Activated CD4-positive, alpha-beta T cell treated with anti-CD3 and anti-CD28 coated beads for 36 hours (primary cell): Measurements from ENCODE around the gene KLHDC2. TPM values are rescaled to one million over a fixed set of nuclear protein-coding genes. Genes with fewer than 3 reads are reported as not detected.
"Not testable (repeated sequence)": the region's sequence is repeated elsewhere in the genome, so short reads cannot be mapped to it uniquely, and the experiment has no call there.

ENCODE experiments used
- ATAC-seq: fragments of 200-7000 bp; cut with Tn5 transposase; one replicate; pipeline ENCODE4 v1.10.0; 2021; ENCODE audit warnings: mild to moderate bottlenecking, moderate library complexity
- CTCF ChIA-PET: fragments of 350-600 bp; sonication (Branson Sonifier 250); formaldehyde crosslinking; loops from one replicate; lab custom pipeline; 2021; ENCODE audit warnings: antibody characterized with exemption; lab: Charles Lee
- POLR2A ChIA-PET: fragments of 350-600 bp; sonication (Branson Sonifier 250); formaldehyde crosslinking; loops from one replicate; lab custom pipeline; 2021; ENCODE audit warnings: antibody characterized with exemption, inconsistent platforms; lab: Charles Lee
- DNase-seq: peaks from one replicate; pipeline ENCODE4 v3.0.0-alpha.2; 2020
- H3K27ac Mint-ChIP-seq: one replicate; pipeline ENCODE4 v1.8.0; 2021; ENCODE audit warnings: mixed read lengths
- H3K27me3 Mint-ChIP-seq: one replicate; pipeline ENCODE4 v1.8.0; 2021; ENCODE audit warnings: mixed read lengths
- H3K36me3 Mint-ChIP-seq: one replicate; pipeline ENCODE4 v1.8.0; 2021; ENCODE audit warnings: low read depth, mixed read lengths
- H3K4me1 Mint-ChIP-seq: one replicate; pipeline ENCODE4 v1.8.0; 2021; ENCODE audit warnings: mixed read lengths
- H3K4me3 Mint-ChIP-seq: one replicate; pipeline ENCODE4 v1.8.0; 2021; ENCODE audit warnings: mild to moderate bottlenecking, moderate library complexity, mixed read lengths
- H3K9me3 Mint-ChIP-seq: one replicate; pipeline ENCODE4 v1.8.0; 2021; ENCODE audit warnings: low read depth, mixed read lengths
- intact Hi-C, 2 experiments: fragments of 100-400 bp; cut with DNase I in 1 of 2; cut with micrococcal nuclease in 1 of 2; formaldehyde crosslinking; loops; one replicate each; pipeline versions ENCODE4 v1.14.2 to v1.15.1; 2022 to 2024; cut with DNase I, micrococcal nuclease
- total RNA-seq, 2 experiments: library from RNA; stranded (reverse); gene quantifications; one replicate each; pipeline ENCODE4 v1.2.3, GENCODE V29; 2021

The KLHDC2 gene
- total RNA-seq, 2 experiments from 2014 or later = 16.0 to 22.4 TPM

- DNase-seq (no peak), ATAC-seq (no peak)
- intact Hi-C loops = loop anchor here in 1 of 2 experiments (10.0 kb wide), 1 partner anchor 353 kb away; the partner anchor contains the start of gene VCPKMT
- ChIA-PET CTCF (no interaction called here), POLR2A (no interaction called here)
- Mint-ChIP-seq H3K4me1 (peaks cover 4% of the 10 kb centered on the region), H3K27ac (no peak overlapping the region), H3K36me3 (no peaks in the 10 kb centered on the region), H3K9me3 (no peaks in the 10 kb centered on the region), H3K4me3 (no peak overlapping the region), H3K27me3 (no peaks in the 10 kb centered on the region)
Measured at GRCh38 chr14:49761839-49762551, 6.0 kb upstream of the KLHDC2 start.

GRCh38 chr14:49766839-49767238 lies 1.1 kb upstream of the KLHDC2 start:
- CTCF ChIA-PET = interaction anchor here (0.6 to 4.4 kb wide), 14 partner anchors 10 to 357 kb away, joined by 3 to 36 read pairs (median 4); partner anchors contain the start of genes DNAAF2, KLHDC1, MGAT2 and NEMF
- intact Hi-C loops = loop anchor here (1.0 to 10.0 kb wide), 5 partner anchors 74 to 768 kb away; partner anchors contain the start of genes KLHDC1 (in 2 of the 2), NEMF (in 1 of the 2) and VCPKMT (in 1 of the 2)
- peak overlapping the region; percentile 96 for H3K4me3 Mint-ChIP-seq
- DNase-seq (no peak), ATAC-seq (no peak)
- peak overlapping the region; percentile 98 for H3K27ac Mint-ChIP-seq
- H3K4me1 Mint-ChIP-seq = peaks cover 30% of the 10 kb centered on the region
- peaks cover 3% of the 10 kb centered on the region for H3K36me3 Mint-ChIP-seq
- H3K9me3 Mint-ChIP-seq = no peaks in the 10 kb centered on the region
- POLR2A ChIA-PET = interaction anchor here (0.6 to 2.8 kb wide), 7 partner anchors 40 to 146 kb away, joined by 6 to 28 read pairs (median 10); partner anchors contain the start of genes KLHDC1, MGAT2, POLE2 and RPL36AL
- H3K27me3 Mint-ChIP-seq = no peaks in the 10 kb centered on the region

- Mint-ChIP-seq H3K4me1 (peaks cover 30% of the 10 kb centered on the region), H3K4me3 (peak overlapping the region; percentile 96), H3K36me3 (peaks cover 3% of the 10 kb centered on the region), H3K27ac (peak overlapping the region; percentile 98), H3K27me3 (no peaks in the 10 kb centered on the region), H3K9me3 (no peaks in the 10 kb centered on the region)
- ChIA-PET POLR2A (interaction anchor here (0.6 to 2.8 kb wide), 10 partner anchors 14 to 545 kb away, joined by 4 to 28 read pairs (median 8); partner anchors contain the start of genes DMAC2L, KLHDC1, L2HGDH and MGAT2), CTCF (interaction anchor here (0.6 to 4.4 kb wide), 14 partner anchors 9 to 357 kb away, joined by 3 to 36 read pairs (median 4); partner anchors contain the start of genes DNAAF2, KLHDC1, MGAT2 and NEMF)
- DNase-seq = no peak
- no peak for ATAC-seq
- intact Hi-C loops = loop anchor here (1.0 to 10.0 kb wide), 5 partner anchors 74 to 768 kb away; partner anchors contain the start of genes KLHDC1 (in 2 of the 2), NEMF (in 1 of the 2) and VCPKMT (in 1 of the 2)
Measured at GRCh38 chr14:49767270-49767570, 733 bp upstream of the KLHDC2 start.

- ATAC-seq (peak; percentile 78), DNase-seq (peak; percentile 91)
- Mint-ChIP-seq H3K4me1 (peaks cover 30% of the 10 kb centered on the region), H3K4me3 (peak overlapping the region; percentile 96), H3K27ac (peak overlapping the region; percentile 99), H3K27me3 (no peaks in the 10 kb centered on the region), H3K9me3 (no peaks in the 10 kb centered on the region), H3K36me3 (peaks cover 3% of the 10 kb centered on the region)
- CTCF ChIA-PET = interaction anchor here (0.6 to 4.4 kb wide), 16 partner anchors 9 to 148 kb away, joined by 3 to 36 read pairs (median 4); partner anchors contain the start of genes DNAAF2, KLHDC1, MGAT2 and NEMF
- intact Hi-C loops = loop anchor here (1.0 to 10.0 kb wide), 15 partner anchors 80 to 1062 kb away; partner anchors contain the start of genes VCPKMT (in 2 of the 2), DMAC2L (in 1 of the 2), L2HGDH (in 1 of the 2) and LRR1 (in 1 of the 2)
- POLR2A ChIA-PET = interaction anchor here (0.5 to 2.8 kb wide), 17 partner anchors 13 to 543 kb away, joined by 3 to 28 read pairs (median 5); partner anchors contain the start of genes DMAC2L, KLHDC1, L2HGDH and LRR1
Measured at GRCh38 chr14:49768301-49769121, 558 bp downstream of the KLHDC2 start.

- intact Hi-C loops = loop anchor here (2.0 to 10.0 kb wide), 5 partner anchors 83 to 1062 kb away; partner anchors contain the start of genes DMAC2L (in 1 of the 2), L2HGDH (in 1 of the 2), NEMF (in 1 of the 2) and NIN (in 1 of the 2)
- H3K4me3 Mint-ChIP-seq = peak overlapping the region; percentile 96
- H3K27ac Mint-ChIP-seq = peak overlapping the region; percentile 99
- POLR2A ChIA-PET = interaction anchor here (0.7 to 2.8 kb wide), 9 partner anchors 11 to 170 kb away, joined by 3 to 28 read pairs (median 4); partner anchors contain the start of genes LRR1, MGAT2, NEMF and RPL36AL
- peaks cover 30% of the 10 kb centered on the region for H3K4me1 Mint-ChIP-seq
- CTCF ChIA-PET = interaction anchor here (0.6 to 4.4 kb wide), 13 partner anchors 10 to 375 kb away, joined by 3 to 36 read pairs (median 3); partner anchors contain the start of genes DNAAF2, MGAT2, NEMF and RPL36AL
- DNase-seq (no peak), ATAC-seq (no peak)
- no peaks in the 10 kb centered on the region for H3K27me3 Mint-ChIP-seq
- peaks cover 3% of the 10 kb centered on the region for H3K36me3 Mint-ChIP-seq
- no peaks in the 10 kb centered on the region for H3K9me3 Mint-ChIP-seq
Measured at GRCh38 chr14:49769171-49769570, 1.2 kb downstream of the KLHDC2 start.

- Mint-ChIP-seq H3K27ac (peak overlapping the region; percentile 99), H3K27me3 (no peaks in the 10 kb centered on the region), H3K4me1 (peaks cover 30% of the 10 kb centered on the region), H3K9me3 (no peaks in the 10 kb centered on the region), H3K36me3 (peaks cover 3% of the 10 kb centered on the region), H3K4me3 (peak overlapping the region; percentile 96)
- ChIA-PET CTCF (interaction anchor here (0.6 to 4.4 kb wide), 15 partner anchors 10 to 375 kb away, joined by 3 to 36 read pairs (median 3); partner anchors contain the start of genes DNAAF2, MGAT2, NEMF and RPL36AL), POLR2A (interaction anchor here (0.7 to 2.8 kb wide), 6 partner anchors 11 to 149 kb away, joined by 3 to 28 read pairs (median 4); partner anchors contain the start of genes MGAT2, NEMF and RPL36AL)
- intact Hi-C loops = loop anchor here (2.0 to 10.0 kb wide), 5 partner anchors 83 to 1061 kb away; partner anchors contain the start of genes DMAC2L (in 1 of the 2), L2HGDH (in 1 of the 2), NEMF (in 1 of the 2) and NIN (in 1 of the 2)
- DNase-seq (no peak), ATAC-seq (no peak)
Measured at GRCh38 chr14:49769581-49770211, 1.7 kb downstream of the KLHDC2 start.

GRCh38 chr14:49770212-49770817 lies 2.4 kb downstream of the KLHDC2 start:
- Mint-ChIP-seq H3K27ac (peak overlapping the region; percentile 72), H3K9me3 (no peaks in the 10 kb centered on the region), H3K4me1 (peaks cover 32% of the 10 kb centered on the region), H3K36me3 (peaks cover 5% of the 10 kb centered on the region), H3K4me3 (peak overlapping the region; percentile 23), H3K27me3 (no peaks in the 10 kb centered on the region)
- ChIA-PET POLR2A (interaction anchor here (0.9 to 2.2 kb wide), 2 partner anchors 12 to 82 kb away, joined by 4 to 9 read pairs; partner anchors contain the start of gene NEMF), CTCF (interaction anchor here (1.0 to 4.4 kb wide), 7 partner anchors 49 to 136 kb away, joined by 3 to 36 read pairs (median 3); partner anchors contain the start of gene DNAAF2)
- no peak for DNase-seq
- no peak for ATAC-seq
- intact Hi-C loops = no loop called here

GRCh38 chr14:49771691-49772090 lies 3.7 kb downstream of the KLHDC2 start:
- H3K27ac Mint-ChIP-seq = peak overlapping the region; percentile 63
- CTCF ChIA-PET = interaction anchor here (1.7 to 2.0 kb wide), 2 partner anchors 9 to 10 kb away, joined by 5 to 7 read pairs; no protein-coding TSS in a partner anchor
- ATAC-seq, H3K27me3 Mint-ChIP-seq, intact Hi-C loops, H3K9me3 Mint-ChIP-seq, DNase-seq, H3K4me3 Mint-ChIP-seq: not testable (repeated sequence)
- H3K4me1 Mint-ChIP-seq = peaks cover 30% of the 10 kb centered on the region
- H3K36me3 Mint-ChIP-seq = peaks cover 10% of the 10 kb centered on the region
- POLR2A ChIA-PET = interaction anchor here (0.6 kb wide), 2 partner anchors 64 to 341 kb away, joined by 3 read pairs; no protein-coding TSS in a partner anchor

GRCh38 chr14:49774106-49774505 lies 6.2 kb downstream of the KLHDC2 start:
- peaks cover 7% of the 10 kb centered on the region for H3K36me3 Mint-ChIP-seq
- no peak overlapping the region for H3K27ac Mint-ChIP-seq
- no peaks in the 10 kb centered on the region for H3K9me3 Mint-ChIP-seq
- H3K4me1 Mint-ChIP-seq = peaks cover 21% of the 10 kb centered on the region
- CTCF ChIA-PET = interaction anchor here (0.6 to 1.2 kb wide), 3 partner anchors 153 to 334 kb away, joined by 3 read pairs; partner anchors contain the start of genes MGAT2 and RPL36AL
- H3K4me3 Mint-ChIP-seq = no peak overlapping the region
- POLR2A ChIA-PET = interaction anchor here (0.6 kb wide), 1 partner anchor 352 kb away, joined by 3 read pairs; no protein-coding TSS in a partner anchor
- ATAC-seq (no peak), DNase-seq (no peak)
- H3K27me3 Mint-ChIP-seq = no peaks in the 10 kb centered on the region
- intact Hi-C loops = no loop called here
